Measurements from ENCODE around the gene ZNF516. TPM values are rescaled to one million over a fixed set of nuclear protein-coding genes. Genes with fewer than 3 reads are reported as not detected.

ZNF516 gene
- polyA plus RNA-seq, 1 donor, result 53.3 TPM

DNA sequence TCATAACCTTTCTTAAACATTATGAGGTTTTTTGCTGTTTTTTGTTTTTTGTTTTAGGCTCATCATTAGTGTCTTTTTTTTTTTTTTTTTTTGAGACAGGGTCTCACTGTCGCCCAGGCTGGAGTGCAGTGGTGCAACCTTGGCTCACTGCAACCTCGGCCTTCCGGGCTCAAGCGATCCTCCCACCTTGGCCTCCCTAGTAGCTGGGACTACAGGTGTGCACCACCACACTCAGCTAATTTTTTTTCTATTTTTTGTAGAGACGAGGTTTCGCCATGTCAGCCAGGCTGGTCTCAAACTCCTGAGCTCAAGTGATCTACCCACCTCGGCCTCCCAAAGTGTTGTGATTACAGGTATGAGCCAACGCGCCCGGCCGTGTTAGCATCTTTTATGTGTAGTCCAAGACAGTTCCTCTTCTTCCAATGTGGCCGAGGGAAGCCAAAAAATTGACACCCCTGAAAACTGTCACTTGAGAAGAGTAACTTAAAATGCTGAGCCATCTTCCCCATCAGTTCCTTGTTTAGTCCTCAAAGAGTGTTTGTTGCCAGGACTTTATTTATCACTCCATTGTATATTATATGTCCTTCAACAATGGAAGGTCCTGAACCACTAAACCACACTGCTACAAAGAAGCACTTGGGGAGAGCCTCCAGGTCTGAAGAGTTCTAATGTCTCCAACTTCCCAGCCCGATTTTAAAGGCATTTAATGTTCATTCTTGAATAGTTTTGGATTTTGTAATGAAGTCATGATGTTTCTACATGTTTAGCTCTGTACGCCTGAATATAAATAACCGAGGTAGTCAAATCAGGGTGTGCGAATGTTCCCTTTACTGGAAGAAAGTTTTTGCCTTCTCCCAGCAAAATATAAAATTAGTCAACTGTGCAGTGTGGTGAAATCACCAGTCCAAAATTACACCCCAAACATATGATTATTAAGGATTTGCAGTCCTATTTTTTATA is 26.4 kb downstream of the ZNF516 start:
- DNase-seq, result no peak

- no peak for DNase-seq
These were observed 27.5 kb downstream of the ZNF516 start for GRCh38 chr18:76467371-76468190.

DNA sequence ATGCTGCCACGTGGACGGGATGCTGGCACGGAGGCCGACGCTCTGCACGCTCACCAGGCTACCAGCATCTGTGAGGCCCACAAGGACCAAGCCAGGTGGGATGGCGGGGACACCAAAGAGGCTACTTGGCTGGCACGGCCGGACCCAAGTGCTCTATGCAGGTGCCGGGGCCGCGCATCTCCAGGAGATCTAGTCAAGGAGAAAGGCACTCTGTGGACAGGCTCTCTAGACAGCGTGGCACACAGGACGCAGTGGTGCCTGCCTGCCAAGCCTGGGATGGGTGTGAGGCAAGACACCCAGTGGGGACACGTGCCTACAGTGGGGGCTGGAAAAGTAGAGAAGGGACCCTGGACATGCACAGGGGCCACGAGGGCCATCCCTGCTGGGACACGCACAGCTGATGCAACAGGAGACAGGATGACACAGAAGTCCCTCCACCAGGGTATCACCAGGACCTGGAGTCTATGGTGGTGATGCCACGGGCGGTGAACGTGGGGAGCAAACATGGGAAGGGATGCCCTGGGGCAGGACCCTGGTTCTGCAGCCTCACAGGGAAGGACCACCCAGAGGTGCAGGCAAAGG is 28.5 kb downstream of the ZNF516 start:
- DNase-seq, result no peak

GRCh38 chr18:76465630-76466409 is 29.2 kb downstream of the ZNF516 start:
- DNase-seq, result no peak

- DNase-seq, result no peak
These were observed 30.5 kb downstream of the ZNF516 start for GRCh38 chr18:76464281-76465259.

GRCh38 chr18:76463872-76464271 is 31.2 kb downstream of the ZNF516 start:
- DNase-seq, result no peak

DNA sequence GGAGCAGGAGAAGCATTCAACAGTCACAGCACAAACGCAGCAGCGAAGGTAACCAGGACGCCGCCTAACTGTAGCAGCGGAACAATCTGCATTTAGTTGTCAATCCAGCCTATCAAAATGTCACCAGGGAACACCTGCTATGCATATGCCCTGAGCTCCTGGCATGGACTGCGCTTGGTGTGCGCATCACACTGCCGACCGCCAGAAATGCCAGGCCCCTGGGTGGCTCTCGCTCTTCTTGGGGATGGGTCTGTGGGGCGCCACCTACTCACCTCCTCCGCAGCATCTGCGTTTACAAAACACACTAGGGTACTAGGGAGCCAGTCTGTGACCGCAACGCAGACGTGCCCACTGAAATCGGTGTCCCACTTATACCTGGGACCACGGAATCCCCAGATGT is 31.7 kb downstream of the ZNF516 start:
- DNase-seq, result no peak

- no peak for DNase-seq
These were observed 32.7 kb downstream of the ZNF516 start for GRCh38 chr18:76462326-76462694.

DNA sequence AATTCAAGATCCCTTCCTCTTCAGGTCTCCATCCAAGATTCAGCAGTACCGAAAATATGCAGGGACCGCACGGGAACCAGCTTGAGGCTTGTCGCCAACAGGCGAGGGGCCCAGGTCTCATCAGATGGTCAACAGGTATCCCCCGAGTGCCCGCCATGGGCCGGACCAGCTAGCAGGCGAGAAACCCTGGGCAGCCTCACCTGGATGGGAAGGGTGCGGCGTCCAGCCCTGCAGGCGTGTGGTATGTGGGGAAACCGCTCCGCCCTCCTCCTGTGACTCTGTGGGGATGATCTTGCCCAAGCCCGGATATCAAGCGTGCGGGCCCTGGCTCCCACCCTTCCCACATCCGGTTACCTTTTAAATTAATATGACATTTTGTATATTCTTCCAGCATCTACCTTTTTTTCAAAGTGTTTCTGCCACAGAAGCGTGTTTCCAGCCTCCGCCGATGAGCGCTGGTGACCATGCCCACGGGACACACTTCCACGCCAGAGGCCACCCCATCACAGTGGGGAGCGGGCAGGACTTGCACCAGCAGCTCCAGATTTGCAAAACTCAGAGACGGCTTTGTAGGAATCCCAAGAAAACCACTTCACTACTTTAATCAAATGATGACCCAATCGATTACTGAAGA is 33.2 kb downstream of the ZNF516 start:
- no peak for DNase-seq

DNA sequence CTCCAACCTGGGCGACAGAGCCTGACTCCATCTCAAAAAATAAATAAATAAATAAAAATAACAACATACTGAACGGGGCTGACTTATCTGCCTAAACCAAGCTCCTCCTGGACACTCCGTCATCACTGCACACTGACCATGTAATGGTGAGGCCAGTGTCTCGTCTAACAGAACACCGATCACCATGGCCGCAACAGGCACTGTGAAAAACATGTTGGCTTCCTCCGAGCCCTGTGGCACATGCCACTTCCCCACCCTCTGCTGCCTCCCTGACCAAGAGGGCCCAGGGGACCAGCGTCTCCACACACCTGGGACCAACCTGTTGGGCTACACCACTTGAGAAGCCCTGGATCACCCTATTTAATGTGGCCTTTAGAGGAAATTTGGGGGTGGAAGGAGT is 33.9 kb downstream of the ZNF516 start:
- no peak for DNase-seq

- no peak for DNase-seq
These were observed 34.6 kb downstream of the ZNF516 start for GRCh38 chr18:76460482-76460881.

GRCh38 chr18:76459687-76460350 is 35.2 kb downstream of the ZNF516 start:
- no peak for DNase-seq

GRCh38 chr18:76459312-76459686 is 35.7 kb downstream of the ZNF516 start:
- DNase-seq, result no peak

- DNase-seq, result no peak
These were observed 36.3 kb downstream of the ZNF516 start for GRCh38 chr18:76458522-76459311.

DNA sequence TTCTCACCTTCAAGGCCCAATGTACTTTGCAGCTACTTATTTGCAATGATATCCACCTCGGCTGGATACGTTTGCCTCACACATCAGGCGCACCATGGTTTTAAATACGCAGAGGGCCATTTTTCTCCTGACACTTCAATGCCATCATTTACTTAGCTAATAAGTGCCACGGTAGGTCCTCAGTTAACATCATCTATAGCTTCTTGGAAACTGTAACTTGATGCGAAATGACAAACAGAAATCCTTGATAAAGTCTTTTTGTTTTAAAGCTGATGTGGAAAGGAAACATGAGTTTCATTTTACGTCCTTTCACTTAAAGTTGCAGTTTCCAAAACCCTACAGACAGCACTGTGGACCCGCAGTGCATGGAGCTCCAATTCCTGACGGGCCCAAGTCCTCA is 37.1 kb downstream of the ZNF516 start:
- no peak for DNase-seq

DNA sequence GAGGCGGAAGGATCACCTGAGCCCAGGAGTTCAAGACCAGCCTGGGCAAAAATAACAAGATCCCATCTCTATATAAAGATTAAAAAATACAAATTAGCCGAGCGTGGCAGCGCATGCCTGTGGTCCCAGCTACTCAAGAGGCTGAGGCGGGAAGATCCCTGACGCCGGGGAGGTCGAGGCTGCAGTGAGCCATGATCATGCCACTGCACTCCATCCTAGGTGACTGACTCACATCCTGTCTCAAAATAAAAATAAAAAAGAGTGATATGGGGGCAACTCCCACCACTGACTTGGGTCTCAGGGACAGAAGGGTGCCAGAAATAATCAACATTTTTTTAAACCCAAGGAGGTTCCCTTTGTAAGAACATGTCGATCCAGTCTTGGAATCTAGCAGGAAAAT is 37.6 kb downstream of the ZNF516 start:
- DNase-seq, result no peak

DNA sequence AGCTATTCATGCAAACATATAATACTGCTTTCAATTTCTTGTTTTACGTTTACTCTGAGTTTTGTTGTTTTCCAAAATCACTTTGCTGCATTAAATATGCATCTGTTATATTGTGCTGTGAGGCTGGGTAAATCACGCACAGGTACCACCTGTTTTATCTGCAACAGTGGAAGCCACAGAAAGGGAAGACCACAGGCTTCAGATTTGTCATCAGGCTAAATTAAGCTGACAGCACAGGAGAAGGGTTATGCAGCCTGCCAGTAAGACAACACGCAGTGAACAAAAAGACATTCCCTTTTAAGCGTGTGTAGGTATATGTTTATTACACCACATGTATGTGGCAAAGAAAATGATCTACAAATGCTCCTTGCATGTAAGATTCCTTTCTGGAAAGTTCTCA is 38.2 kb downstream of the ZNF516 start:
- no peak for DNase-seq

DNA sequence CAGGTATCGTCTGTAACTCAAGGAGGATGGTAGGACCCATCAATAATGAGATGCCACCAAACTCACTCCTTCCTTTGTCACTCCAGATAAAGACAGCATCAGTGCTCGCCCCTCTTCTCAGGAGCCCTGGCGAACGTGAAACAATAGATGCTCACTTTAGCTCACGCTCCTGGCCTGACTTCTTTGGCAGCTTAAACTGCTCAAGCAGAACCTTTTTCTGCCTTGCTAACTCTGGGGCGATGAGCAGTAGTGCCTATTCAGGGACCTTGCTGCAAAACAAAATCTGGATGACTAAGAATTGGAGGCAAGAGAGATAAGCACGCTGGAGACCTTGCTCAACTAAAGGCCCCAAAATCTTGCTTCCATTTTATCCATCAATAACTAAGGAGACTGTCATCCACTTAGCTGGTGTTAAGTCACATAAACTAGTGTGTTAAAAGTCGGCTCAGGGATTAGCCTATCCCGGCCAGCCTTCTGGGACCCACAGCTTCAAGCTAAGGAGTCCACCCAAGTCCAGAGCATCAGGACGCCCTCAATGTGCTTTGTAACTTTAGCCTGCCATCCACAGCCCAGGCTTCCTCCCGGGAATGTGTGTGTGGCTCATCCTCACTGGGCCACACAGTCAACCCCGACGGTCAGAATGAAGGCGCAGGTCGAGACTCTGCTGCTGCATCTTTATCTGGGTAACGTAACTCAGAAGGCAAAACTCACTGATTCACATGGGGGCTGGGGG is 38.9 kb downstream of the ZNF516 start:
- no peak for DNase-seq
